Stimulated activated CD4-positive, alpha-beta T cell treated with anti-CD3 and anti-CD28 coated beads, Interleukin-15, amount 100 ng/mL, for 24 hours (primary cell): ENCODE measurements around the gene NLRP1.

Experiments
- DNase-seq: peaks from one replicate; pipeline ENCODE4 v3.0.0-alpha.2; 2020

Gene NLRP1

GRCh38 chr17:5584383-5585286 is at the start of gene NLRP1:
Gene NLRP1 (minus strand): TSS chr17:5584509. CDS start chr17:5583957, 552 bp downstream.
- DNase-seq = peak; percentile 97

- DNase-seq = no peak
Observed at GRCh38 chr17:5631958-5632590, 47.8 kb upstream of the NLRP1 start.

GRCh38 chr17:5630434-5630833 is 46.1 kb upstream of the NLRP1 start:
- DNase-seq = no peak

GRCh38 chr17:5629128-5629527 is 44.8 kb upstream of the NLRP1 start:
- DNase-seq = no peak

- DNase-seq = no peak
Observed at GRCh38 chr17:5628262-5628661, 44.0 kb upstream of the NLRP1 start.

- DNase-seq = no peak
Observed at GRCh38 chr17:5624211-5624610, 39.9 kb upstream of the NLRP1 start.

- DNase-seq = no peak
Observed at GRCh38 chr17:5621729-5622128, 37.4 kb upstream of the NLRP1 start.

GRCh38 chr17:5621026-5621425 is 36.7 kb upstream of the NLRP1 start:
- DNase-seq = no peak

GRCh38 chr17:5619088-5619740 is 34.9 kb upstream of the NLRP1 start:
- peak; percentile 11 for DNase-seq

- no peak for DNase-seq
Observed at GRCh38 chr17:5618476-5618875, 34.2 kb upstream of the NLRP1 start.

GRCh38 chr17:5615476-5615875 is 31.2 kb upstream of the NLRP1 start:
- no peak for DNase-seq

- DNase-seq = no peak
Observed at GRCh38 chr17:5610956-5611355, 26.6 kb upstream of the NLRP1 start.

GRCh38 chr17:5608399-5609112 is 24.2 kb upstream of the NLRP1 start:
- DNase-seq = no peak

- DNase-seq = no peak
Observed at GRCh38 chr17:5607946-5608345, 23.6 kb upstream of the NLRP1 start.

- DNase-seq = no peak
Observed at GRCh38 chr17:5605452-5605851, 21.1 kb upstream of the NLRP1 start.

GRCh38 chr17:5600041-5600440 is 15.7 kb upstream of the NLRP1 start:
- no peak for DNase-seq

- no peak for DNase-seq
Observed at GRCh38 chr17:5598457-5598856, 14.1 kb upstream of the NLRP1 start.

GRCh38 chr17:5596421-5596820 is 12.1 kb upstream of the NLRP1 start:
- DNase-seq = no peak

- no peak for DNase-seq
Observed at GRCh38 chr17:5595831-5596230, 11.5 kb upstream of the NLRP1 start.

GRCh38 chr17:5592382-5592781 is 8.1 kb upstream of the NLRP1 start:
- DNase-seq = no peak

- DNase-seq = no peak
Observed at GRCh38 chr17:5591966-5592365, 7.7 kb upstream of the NLRP1 start.

- no peak for DNase-seq
Observed at GRCh38 chr17:5588584-5588983, 4.3 kb upstream of the NLRP1 start.

- DNase-seq = peak; percentile 44
Observed at GRCh38 chr17:5587438-5588032, 3.2 kb upstream of the NLRP1 start.
